B cell (primary cell): ENCODE data around the gene MARCOL. TPM values are rescaled to one million over a fixed set of nuclear protein-coding genes. Genes with fewer than 3 reads are reported as not detected.

ENCODE experiments used
- ATAC-seq: fragments of 200-7000 bp; cut with Tn5 transposase; one replicate; pipeline ENCODE4 v1.10.0; 2021; ENCODE audit warnings: low read depth, mild to moderate bottlenecking, moderate number of reproducible peaks, moderate library complexity
- CTCF ChIA-PET: fragments of 350-600 bp; sonication (Branson Sonifier 250); formaldehyde crosslinking; loops from one replicate; lab custom pipeline; 2021; ENCODE audit warnings: antibody characterized with exemption, inconsistent platforms; lab: Charles Lee
- POLR2A ChIA-PET: fragments of 350-600 bp; sonication (Branson Sonifier 250); formaldehyde crosslinking; loops from one replicate; lab custom pipeline; 2021; ENCODE audit warnings: antibody characterized with exemption; lab: Charles Lee
- DNase-seq: peaks from one replicate; pipeline ENCODE4 v3.0.0; 2013
- H2AFZ ChIP-seq: 2 replicates; pipeline ENCODE4 v1.6.1; 2012; ENCODE audit warnings: mild to moderate bottlenecking, low read depth, low read length; ENCODE audit not compliant: insufficient read depth, poor library complexity, severe bottlenecking
- H3K27ac ChIP-seq, 2 donors: 1 replicate in 1 of 2; 2 replicates in 1 of 2; pipeline ENCODE4 v1.5.1; 2012 to 2013; ENCODE audit warnings: low read length in 2 of 2, mild to moderate bottlenecking in 2 of 2, moderate library complexity in 1 of 2
- H3K27me3 ChIP-seq, 4 experiments: fragments of 200-600 bp in 1 of 4; sonication (generic) in 1 of 4; replicated peaks in 1 of 4; 1 replicate in 2 of 4; 2 replicates in 2 of 4; pipeline versions ENCODE4 v1.6.1 to v1.7.0; 2013 to 2016; ENCODE audit warnings: low read length in 3 of 4, mild to moderate bottlenecking in 2 of 4, mixed read lengths in 1 of 4, moderate library complexity in 1 of 4; ENCODE audit not compliant: insufficient read depth in 4 of 4, control insufficient read depth in 3 of 4; ENCODE audit errors: control extremely low read depth in 1 of 4
- H3K36me3 ChIP-seq, 2 experiments: replicated peaks in 1 of 2; 1 replicate in 1 of 2; 2 replicates in 1 of 2; pipeline versions ENCODE4 v1.6.1 to v1.7.1; 2013; ENCODE audit warnings: low read length in 1 of 2; ENCODE audit not compliant: insufficient read depth in 2 of 2, control insufficient read depth in 1 of 2; ENCODE audit errors: control extremely low read depth in 1 of 2, extremely low read depth in 1 of 2
- H3K4me1 ChIP-seq, 2 donors: fragments of 200-600 bp in 1 of 2; sonication (generic) in 1 of 2; 1 replicate in 1 of 2; 2 replicates in 1 of 2; pipeline versions ENCODE4 v1.5.1 to v1.6.1; 2013 to 2017; ENCODE audit warnings: low read length in 2 of 2; ENCODE audit not compliant: control insufficient read depth in 2 of 2, insufficient read depth in 2 of 2
- H3K4me2 ChIP-seq: replicated peaks from 2 replicates; pipeline ENCODE3; 2012; ENCODE audit warnings: mild to moderate bottlenecking, low read depth, low read length; ENCODE audit not compliant: poor library complexity, severe bottlenecking
- H3K4me3 ChIP-seq, 5 experiments: fragments of 200-600 bp in 1 of 5; sonication (generic) in 1 of 5; 1 replicate in 3 of 5; 2 replicates in 2 of 5; pipeline versions ENCODE4 v1.5.1 to v1.7.0; 2011 to 2016; ENCODE audit warnings: low read length in 4 of 5, mild to moderate bottlenecking in 4 of 5, low read depth in 2 of 5, control low read depth in 1 of 5, moderate library complexity in 1 of 5; ENCODE audit not compliant: insufficient read depth in 1 of 5; ENCODE audit errors: control extremely low read depth in 1 of 5, extremely low read depth in 1 of 5
- H3K79me2 ChIP-seq: fragments of 200-600 bp; sonication (generic); one replicate; pipeline ENCODE4 v1.6.0; 2016; ENCODE audit warnings: low read length; ENCODE audit not compliant: control insufficient read depth, insufficient read depth
- H3K9ac ChIP-seq: fragments of 200-600 bp; sonication (generic); 2 replicates; pipeline ENCODE4 v1.6.1; 2017; ENCODE audit warnings: mild to moderate bottlenecking, low read length, moderate library complexity
- H3K9me3 ChIP-seq, 3 donors: one replicate each; pipeline versions ENCODE4 v1.6.1 to v1.7.1; 2013; ENCODE audit warnings: low read length in 2 of 3; ENCODE audit not compliant: control insufficient read depth in 2 of 3, insufficient read depth in 1 of 3; ENCODE audit errors: control extremely low read depth in 1 of 3
- H4K20me1 ChIP-seq: 2 replicates; pipeline ENCODE4 v1.6.0; 2012; ENCODE audit warnings: mild to moderate bottlenecking, low read length; ENCODE audit not compliant: insufficient read depth, control insufficient read depth, poor library complexity, severe bottlenecking
- H3K27ac Mint-ChIP-seq: one replicate; pipeline ENCODE4 v1.8.0; 2021; ENCODE audit warnings: mixed read lengths
- H3K27me3 Mint-ChIP-seq: one replicate; pipeline ENCODE4 v1.8.0; 2021; ENCODE audit warnings: mixed read lengths
- H3K4me1 Mint-ChIP-seq: one replicate; pipeline ENCODE4 v1.8.0; 2021; ENCODE audit warnings: mixed read lengths
- H3K4me3 Mint-ChIP-seq: one replicate; pipeline ENCODE4 v1.8.0; 2021; ENCODE audit warnings: mixed read lengths
- H3K9me3 Mint-ChIP-seq: one replicate; pipeline ENCODE4 v1.8.0; 2022; ENCODE audit warnings: mixed read lengths; ENCODE audit not compliant: insufficient read depth
- EZH2 ChIP-seq: IDR thresholded peaks from 2 replicates; pipeline ENCODE4 v1.6.1; 2012; ENCODE audit warnings: borderline replicate concordance, low read depth, mild to moderate bottlenecking, moderate library complexity, low read length; ENCODE audit not compliant: insufficient read depth, poor library complexity, severe bottlenecking
- WGBS: methylation state at CpG from one replicate; pipeline ENCODE4 v1.1.5; 2013; ENCODE audit warnings: missing lambda C conversion rate; ENCODE audit not compliant: insufficient coverage; 5-methylcytosine and 5-hydroxymethylcytosine counted together
- intact Hi-C: fragments of 100-400 bp; cut with micrococcal nuclease; formaldehyde crosslinking; loops from one replicate; pipeline ENCODE4 v1.10.0; 2022
- polyA minus RNA-seq: library from RNA; depleted of rRNA, polyadenylated mRNA; stranded (reverse); fragments of >200 nt; gene quantifications from 2 replicates; pipeline ENCODE4 v1.2.3, GENCODE V29; 2012
- polyA plus RNA-seq: library from polyadenylated mRNA; depleted of rRNA; stranded (reverse); fragments of >200 nt; gene quantifications from 2 replicates; pipeline ENCODE4 v1.2.3, GENCODE V29; 2012
- total RNA-seq, 2 donors: library from RNA; stranded (reverse); fragments of 120-200 nt in 1 of 2; gene quantifications; 1 replicate in 1 of 2; 2 replicates in 1 of 2; pipeline versions ENCODE4 v1.2.3 to v1.2.4, GENCODE V29; 2013 to 2022
- TF ChIP-seq, protein P1 (sequence below): fragments of 200-600 bp; IDR thresholded peaks from one replicate; pipeline ENCODE4 v1.8.0; 2022; ENCODE audit warnings: antibody characterized with exemption, mild to moderate bottlenecking

The MARCOL gene
- total RNA-seq (not detected in 2 replicates), polyA plus RNA-seq (not detected in 2 replicates), polyA minus RNA-seq (not detected in 2 replicates)
- total RNA-seq (2013), result not detected

GRCh38 chr5:148238418-148238794 is at the start of gene MARCOL:
Gene MARCOL (plus strand): TSS chr5:148238525. CDS start chr5:148238598, 73 bp downstream.
- Mint-ChIP-seq H3K9me3 (no peaks in the 10 kb centered on the region), H3K4me1 (no peaks in the 10 kb centered on the region), H3K4me3 (no peak within 1 kb of the TSS), H3K27me3 (no peaks in the 10 kb centered on the region), H3K27ac (no peak within 1 kb of the TSS)
- no peak for DNase-seq
- no CpG with 5 or more reads among the region's 2 CpGs for WGBS
- ChIA-PET POLR2A (no interaction called here), CTCF (no interaction called here)
- H2AFZ ChIP-seq, result no peak within 1 kb of the TSS
- no peaks in the 10 kb centered on the region for H3K4me1 ChIP-seq
- H3K4me2 ChIP-seq, result no peak within 1 kb of the TSS
- no peak within 1 kb of the TSS for H3K27ac ChIP-seq
- H4K20me1 ChIP-seq, result no peaks in the 10 kb centered on the region
- no peak within 1 kb of the TSS for H3K4me3 ChIP-seq
- H3K27me3 ChIP-seq, result no peaks in the 10 kb centered on the region
- no peak within 1 kb of the TSS for H3K9ac ChIP-seq
- H3K79me2 ChIP-seq, result no peaks in the 10 kb centered on the region
- no peak for ATAC-seq
- TF ChIP-seq, protein P1, sequence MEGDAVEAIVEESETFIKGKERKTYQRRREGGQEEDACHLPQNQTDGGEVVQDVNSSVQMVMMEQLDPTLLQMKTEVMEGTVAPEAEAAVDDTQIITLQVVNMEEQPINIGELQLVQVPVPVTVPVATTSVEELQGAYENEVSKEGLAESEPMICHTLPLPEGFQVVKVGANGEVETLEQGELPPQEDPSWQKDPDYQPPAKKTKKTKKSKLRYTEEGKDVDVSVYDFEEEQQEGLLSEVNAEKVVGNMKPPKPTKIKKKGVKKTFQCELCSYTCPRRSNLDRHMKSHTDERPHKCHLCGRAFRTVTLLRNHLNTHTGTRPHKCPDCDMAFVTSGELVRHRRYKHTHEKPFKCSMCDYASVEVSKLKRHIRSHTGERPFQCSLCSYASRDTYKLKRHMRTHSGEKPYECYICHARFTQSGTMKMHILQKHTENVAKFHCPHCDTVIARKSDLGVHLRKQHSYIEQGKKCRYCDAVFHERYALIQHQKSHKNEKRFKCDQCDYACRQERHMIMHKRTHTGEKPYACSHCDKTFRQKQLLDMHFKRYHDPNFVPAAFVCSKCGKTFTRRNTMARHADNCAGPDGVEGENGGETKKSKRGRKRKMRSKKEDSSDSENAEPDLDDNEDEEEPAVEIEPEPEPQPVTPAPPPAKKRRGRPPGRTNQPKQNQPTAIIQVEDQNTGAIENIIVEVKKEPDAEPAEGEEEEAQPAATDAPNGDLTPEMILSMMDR, result no peak
- no peak for TF ChIP-seq EZH2
- no peaks in the 10 kb centered on the region for H3K9me3 ChIP-seq
- H3K36me3 ChIP-seq, result no peaks in the 10 kb centered on the region
- intact Hi-C loops, result no loop called here

DNA sequence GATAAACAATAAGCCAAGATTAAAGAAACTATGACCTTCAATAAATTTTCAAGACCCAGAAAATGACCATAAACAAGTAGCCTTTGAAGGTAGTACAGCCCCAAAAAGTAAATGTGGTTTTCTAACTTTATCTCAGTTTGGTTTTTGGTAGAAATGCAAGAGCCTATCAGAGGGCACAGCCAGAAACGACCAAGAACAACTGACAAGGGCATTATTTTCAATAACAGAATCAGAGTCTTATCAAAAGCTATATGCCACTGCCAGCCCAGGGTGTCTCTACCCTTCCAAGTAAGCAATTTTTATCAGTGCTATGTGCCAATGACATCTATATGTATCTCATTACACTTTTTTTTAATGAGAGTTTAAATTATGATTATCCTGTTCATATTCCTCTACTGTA is 47.3 kb upstream of the MARCOL start:
- Histone ChIP-seq H3K9me3 (no peaks in the 10 kb centered on the region), H3K9ac (no peak overlapping the region), H3K4me3 (no peak overlapping the region), H3K4me1 (no peaks in the 10 kb centered on the region), H2AFZ (no peak overlapping the region), H3K36me3 (no peaks in the 10 kb centered on the region), H3K4me2 (no peak overlapping the region), H4K20me1 (no peaks in the 10 kb centered on the region), H3K79me2 (no peaks in the 10 kb centered on the region), H3K27ac (no peak overlapping the region), H3K27me3 (peaks cover 0 to 3% (median 0%) of the 10 kb centered on the region in 4 experiments)
- no peaks in the 10 kb centered on the region for H3K27me3 Mint-ChIP-seq
- no peak for DNase-seq
- CTCF ChIA-PET, result interaction anchor here (1.4 kb wide), 1 partner anchor 540 kb away, joined by 4 read pairs; no protein-coding TSS in a partner anchor
- intact Hi-C loops, result no loop called here
- no peaks in the 10 kb centered on the region for H3K9me3 Mint-ChIP-seq
- no peak for ATAC-seq
- POLR2A ChIA-PET, result no interaction called here
- H3K4me1 Mint-ChIP-seq, result no peaks in the 10 kb centered on the region
- H3K27ac Mint-ChIP-seq, result no peak overlapping the region
- WGBS, result no CpG with 5 or more reads among the region's 1 CpG
- TF ChIP-seq EZH2, result no peak
- TF ChIP-seq, protein P1, result no peak
- H3K4me3 Mint-ChIP-seq, result no peak overlapping the region
